ENCODE measurements around the gene TSPAN15. TPM values are rescaled to one million over a fixed set of nuclear protein-coding genes. Genes with fewer than 3 reads are reported as not detected.

The TSPAN15 gene
- total RNA-seq, 2 donors from 2014 or later, result 6.6 to 7.7 TPM

DNA sequence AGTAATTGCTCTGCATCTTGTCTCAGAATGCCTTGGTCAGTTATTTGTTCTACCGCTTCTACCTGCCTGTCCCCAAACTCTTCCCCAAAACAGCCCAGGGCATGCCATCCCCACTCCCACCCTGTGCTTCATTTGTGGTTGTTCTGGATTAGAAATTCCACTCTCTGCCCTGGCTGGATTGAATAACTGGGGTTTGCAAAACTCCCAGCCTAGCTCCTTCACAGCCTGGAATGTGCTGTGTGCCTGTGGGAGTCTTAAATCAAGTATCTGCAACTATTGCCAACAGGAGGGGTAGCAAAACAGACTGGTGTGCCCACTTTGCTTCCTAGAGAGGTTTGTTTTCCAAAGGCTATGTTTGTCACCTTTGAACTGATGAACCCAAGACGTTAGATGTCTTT lies 24.2 kb downstream of the TSPAN15 start:
- H3K4me3 ChIP-seq, result no peak overlapping the region
- H3K4me1 ChIP-seq, result peaks cover 0 to 59% of the 10 kb centered on the region in 2 donors
- H3K9me3 ChIP-seq, result no peaks in the 10 kb centered on the region
- H3K36me3 ChIP-seq, result no peaks in the 10 kb centered on the region
- no peak for DNase-seq (ENCODE audit: low spot score)
- no peak for TF ChIP-seq CTCF (IDR thresholded peaks at IDR 0.05)
- no peaks in the 10 kb centered on the region for H3K27me3 ChIP-seq
- H3K27ac ChIP-seq, result peak overlapping the region; percentile 22 to 59

DNA sequence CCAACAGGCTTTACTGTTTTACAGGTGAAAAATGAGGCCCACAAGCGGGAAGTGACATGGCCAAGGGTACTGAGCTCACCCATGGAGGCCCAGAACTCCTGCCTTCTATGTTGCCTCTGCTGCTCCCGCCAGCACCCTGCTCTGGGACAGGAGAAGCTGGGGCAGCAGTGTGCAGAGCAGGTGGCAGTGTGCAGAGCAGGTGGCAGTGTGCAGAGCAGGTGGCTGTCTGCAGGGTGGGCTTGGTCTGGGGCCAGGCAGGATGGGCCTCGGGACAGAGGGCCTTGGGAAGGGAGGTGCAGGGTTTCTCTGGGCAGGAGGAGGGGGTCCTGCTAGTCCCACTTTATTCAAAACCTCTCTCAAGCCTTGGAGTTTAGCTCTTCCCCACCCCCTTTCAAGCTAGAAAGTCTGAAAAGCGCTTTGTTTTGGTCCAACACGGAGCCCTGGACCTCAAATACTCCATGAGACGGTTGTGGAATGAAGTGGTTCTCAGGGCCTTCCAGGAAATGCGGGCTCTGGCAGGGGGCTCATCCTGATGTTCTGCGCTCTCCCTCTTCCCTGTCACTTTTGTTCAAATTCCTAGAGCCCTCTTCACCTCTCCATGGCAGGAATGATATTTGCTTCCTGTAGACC lies 26.8 kb downstream of the TSPAN15 start:
- Histone ChIP-seq H3K27me3 (no peaks in the 10 kb centered on the region), H3K4me3 (no peak overlapping the region), H3K27ac (peak overlapping the region in 1 of 2 donors; percentile 73), H3K36me3 (no peaks in the 10 kb centered on the region), H3K9me3 (no peaks in the 10 kb centered on the region), H3K4me1 (peaks cover 0 to 78% of the 10 kb centered on the region in 2 donors)
- DNase-seq (ENCODE audit: low spot score), result no peak
- no peak for TF ChIP-seq CTCF (IDR thresholded peaks at IDR 0.05)

DNA sequence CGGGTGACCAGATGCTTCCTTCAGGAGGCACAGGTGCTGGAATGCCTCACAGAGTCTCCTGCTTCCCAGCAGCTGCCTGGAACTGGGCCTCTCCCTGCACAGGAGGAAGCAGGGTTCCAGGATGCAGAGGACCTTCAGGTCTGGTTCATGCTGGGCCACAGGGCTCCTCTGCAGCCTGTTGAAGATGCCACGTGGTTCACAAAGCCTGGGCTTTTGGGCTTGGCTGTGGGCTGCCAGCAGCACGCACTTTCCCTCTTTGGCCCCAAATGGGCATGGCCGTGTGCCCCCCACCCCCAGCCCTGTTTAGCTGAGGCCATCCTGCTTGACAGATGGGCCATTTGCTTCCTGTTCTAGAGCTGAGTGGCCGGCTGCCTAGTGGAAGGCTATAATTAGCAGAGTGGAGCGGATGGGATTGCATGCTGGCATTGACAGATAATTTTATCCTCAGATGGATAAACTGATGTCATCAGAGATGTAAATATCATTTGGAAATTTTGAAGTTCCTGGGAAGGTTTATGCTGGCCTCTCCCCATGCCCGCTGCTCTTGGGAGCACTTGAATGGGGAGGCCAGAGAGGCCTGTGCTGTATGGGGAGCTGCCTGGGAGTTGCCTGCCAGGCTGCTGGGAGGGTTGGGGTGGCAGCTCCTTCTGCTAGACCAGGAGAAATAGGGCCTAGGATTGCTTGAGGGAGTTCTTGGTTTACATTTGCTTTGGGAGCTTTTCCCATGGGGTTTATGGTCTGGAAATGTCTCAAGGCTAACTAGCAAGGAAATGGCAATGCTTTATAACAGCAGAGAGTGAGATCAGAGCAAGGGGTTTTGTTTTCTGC lies 28.2 kb downstream of the TSPAN15 start:
- DNase-seq (ENCODE audit: low spot score), result no peak
- Histone ChIP-seq H3K4me3 (no peak overlapping the region), H3K27ac (peak overlapping the region; percentile 73 to 88), H3K27me3 (no peaks in the 10 kb centered on the region), H3K36me3 (no peaks in the 10 kb centered on the region), H3K9me3 (no peaks in the 10 kb centered on the region), H3K4me1 (peaks cover 0 to 75% of the 10 kb centered on the region in 2 donors)
- TF ChIP-seq CTCF (IDR thresholded peaks at IDR 0.05), result no peak

- no peak for DNase-seq (ENCODE audit: low spot score)
- H3K36me3 ChIP-seq, result no peaks in the 10 kb centered on the region
- peak overlapping the region; percentile 73 to 88 for H3K27ac ChIP-seq
- peaks cover 0 to 70% of the 10 kb centered on the region in 2 donors for H3K4me1 ChIP-seq
- H3K9me3 ChIP-seq, result no peaks in the 10 kb centered on the region
- TF ChIP-seq CTCF (IDR thresholded peaks at IDR 0.05), result no peak
- H3K27me3 ChIP-seq, result no peaks in the 10 kb centered on the region
- H3K4me3 ChIP-seq, result no peak overlapping the region
These were observed 28.8 kb downstream of the TSPAN15 start for GRCh38 chr10:69480068-69480412.

- H3K36me3 ChIP-seq, result no peaks in the 10 kb centered on the region
- H3K4me3 ChIP-seq, result no peak overlapping the region
- no peaks in the 10 kb centered on the region for H3K27me3 ChIP-seq
- no peak for DNase-seq (ENCODE audit: low spot score)
- no peaks in the 10 kb centered on the region for H3K9me3 ChIP-seq
- no peak for TF ChIP-seq CTCF (IDR thresholded peaks at IDR 0.05)
- peaks cover 0 to 64% of the 10 kb centered on the region in 2 donors for H3K4me1 ChIP-seq
- peak overlapping the region; percentile 73 to 88 for H3K27ac ChIP-seq
These were observed 30.0 kb downstream of the TSPAN15 start for GRCh38 chr10:69481305-69481704.

Measured in right atrium auricular region (tissue), 2 donors.